Activated CD4-positive, alpha-beta T cell treated with anti-CD3 and anti-CD28 coated beads, Interleukin-2, amount 50 U/mL, for 4 hours (primary cell): ENCODE results near the gene MMP7.

Source experiments
- DNase-seq, 2 experiments: peaks; one replicate each; pipeline ENCODE4 v3.0.0-alpha.2; 2020

The MMP7 gene

GRCh38 chr11:102491969-102492368, 38.6 kb downstream of the MMP7 start:
- no peak for DNase-seq

GRCh38 chr11:102489186-102490145, 41.1 kb downstream of the MMP7 start:
- DNase-seq, result no peak

- DNase-seq, result no peak
These were observed 42.3 kb downstream of the MMP7 start for GRCh38 chr11:102488208-102488607.

- no peak for DNase-seq
These were observed 43.3 kb downstream of the MMP7 start for GRCh38 chr11:102487214-102487613.

GRCh38 chr11:102486584-102486983, 44.0 kb downstream of the MMP7 start:
- DNase-seq, result no peak

GRCh38 chr11:102485095-102485722, 45.3 kb downstream of the MMP7 start:
- no peak for DNase-seq

- DNase-seq, result no peak
These were observed 48.1 kb downstream of the MMP7 start for GRCh38 chr11:102482433-102482832.

- no peak for DNase-seq
These were observed 50.8 kb downstream of the MMP7 start for GRCh38 chr11:102479733-102480132.

- no peak for DNase-seq
These were observed 51.8 kb downstream of the MMP7 start for GRCh38 chr11:102478673-102479299.

- no peak for DNase-seq
These were observed 53.7 kb downstream of the MMP7 start for GRCh38 chr11:102476812-102477211.

GRCh38 chr11:102476069-102476468, 54.5 kb downstream of the MMP7 start:
- DNase-seq, result no peak

GRCh38 chr11:102473543-102473942, 57.0 kb downstream of the MMP7 start:
- no peak for DNase-seq

GRCh38 chr11:102472127-102472526, 58.4 kb downstream of the MMP7 start:
- DNase-seq, result no peak

- no peak for DNase-seq
These were observed 59.1 kb downstream of the MMP7 start for GRCh38 chr11:102471474-102471873.
